22Rv1 (cell line): ENCODE data around the gene SLC35F1.

Source experiments
- CTCF ChIP-seq: fragments of 450-650 bp; IDR thresholded peaks from 2 replicates; pipeline ENCODE4 v1.5.1; 2017; ENCODE audit warnings: mild to moderate bottlenecking
- ZFX ChIP-seq: fragments of 450-650 bp; IDR thresholded peaks from 2 replicates; pipeline ENCODE4 v1.6.1; 2017; ENCODE audit warnings: antibody characterized with exemption, borderline replicate concordance

GRCh38 chr6:117976030-117976651 is 69.1 kb downstream of the SLC35F1 start:
- TF ChIP-seq CTCF (peak; percentile 91), ZFX (no peak)
